Lower lobe of right lung (tissue), 2 donors: ENCODE measurements around the gene SMC1B. TPM values are rescaled to one million over a fixed set of nuclear protein-coding genes. Genes with fewer than 3 reads are reported as not detected.
A peak's percentile ranks its signal among the peaks of the same experiment; 100 is the strongest.

ENCODE experiments used
- ATAC-seq, 2 donors: fragments of 200-7000 bp; cut with Tn5 transposase; one replicate each; pipeline ENCODE4 v1.9.1; 2020 to 2022; ENCODE audit warnings: mild to moderate bottlenecking in 2 of 2, moderate library complexity in 2 of 2
- DNase-seq: peaks from one replicate; pipeline ENCODE4 v3.0.0-alpha.2; 2020
- H3K27ac ChIP-seq: fragments of 200-600 bp; one replicate; pipeline ENCODE4 v1.8.0; 2022
- H3K27me3 ChIP-seq: fragments of 200-600 bp; one replicate; pipeline ENCODE4 v1.8.0; 2022; ENCODE audit warnings: low read depth
- H3K36me3 ChIP-seq: fragments of 200-600 bp; one replicate; pipeline ENCODE4 v1.8.0; 2022; ENCODE audit warnings: mild to moderate bottlenecking
- H3K4me1 ChIP-seq: fragments of 200-600 bp; one replicate; pipeline ENCODE4 v1.8.0; 2022
- H3K4me3 ChIP-seq: fragments of 200-600 bp; one replicate; pipeline ENCODE4 v1.8.0; 2022; ENCODE audit warnings: mild to moderate bottlenecking
- H3K9me3 ChIP-seq: fragments of 200-600 bp; one replicate; pipeline ENCODE4 v1.8.0; 2022
- intact Hi-C: fragments of 100-400 bp; cut with DNase I; formaldehyde crosslinking; loops from one replicate; pipeline ENCODE4 v1.11.0; 2022
- long read RNA-seq: library from polyadenylated mRNA; unstranded; transcript quantifications from one replicate; pipeline ENCODE4 v2.0.0, GENCODE V29; 2021
- total RNA-seq: library from RNA; stranded (reverse); fragmentation: NEBNext Ultra II Directional; extraction: Animal tissue kit (Norgen Biotek cat#: 25700); gene quantifications from one replicate; pipeline ENCODE4 v1.2.1, GENCODE V29; 2021
- TF ChIP-seq, protein P1 (sequence below): fragments of 200-600 bp; IDR thresholded peaks from one replicate; pipeline ENCODE4 v1.8.0; 2022; ENCODE audit warnings: antibody characterized with exemption, mild to moderate bottlenecking
- donor health status: DM: no; HTN: yes; CAD: no; lungs with severe emphysema.

Gene SMC1B, protein sequence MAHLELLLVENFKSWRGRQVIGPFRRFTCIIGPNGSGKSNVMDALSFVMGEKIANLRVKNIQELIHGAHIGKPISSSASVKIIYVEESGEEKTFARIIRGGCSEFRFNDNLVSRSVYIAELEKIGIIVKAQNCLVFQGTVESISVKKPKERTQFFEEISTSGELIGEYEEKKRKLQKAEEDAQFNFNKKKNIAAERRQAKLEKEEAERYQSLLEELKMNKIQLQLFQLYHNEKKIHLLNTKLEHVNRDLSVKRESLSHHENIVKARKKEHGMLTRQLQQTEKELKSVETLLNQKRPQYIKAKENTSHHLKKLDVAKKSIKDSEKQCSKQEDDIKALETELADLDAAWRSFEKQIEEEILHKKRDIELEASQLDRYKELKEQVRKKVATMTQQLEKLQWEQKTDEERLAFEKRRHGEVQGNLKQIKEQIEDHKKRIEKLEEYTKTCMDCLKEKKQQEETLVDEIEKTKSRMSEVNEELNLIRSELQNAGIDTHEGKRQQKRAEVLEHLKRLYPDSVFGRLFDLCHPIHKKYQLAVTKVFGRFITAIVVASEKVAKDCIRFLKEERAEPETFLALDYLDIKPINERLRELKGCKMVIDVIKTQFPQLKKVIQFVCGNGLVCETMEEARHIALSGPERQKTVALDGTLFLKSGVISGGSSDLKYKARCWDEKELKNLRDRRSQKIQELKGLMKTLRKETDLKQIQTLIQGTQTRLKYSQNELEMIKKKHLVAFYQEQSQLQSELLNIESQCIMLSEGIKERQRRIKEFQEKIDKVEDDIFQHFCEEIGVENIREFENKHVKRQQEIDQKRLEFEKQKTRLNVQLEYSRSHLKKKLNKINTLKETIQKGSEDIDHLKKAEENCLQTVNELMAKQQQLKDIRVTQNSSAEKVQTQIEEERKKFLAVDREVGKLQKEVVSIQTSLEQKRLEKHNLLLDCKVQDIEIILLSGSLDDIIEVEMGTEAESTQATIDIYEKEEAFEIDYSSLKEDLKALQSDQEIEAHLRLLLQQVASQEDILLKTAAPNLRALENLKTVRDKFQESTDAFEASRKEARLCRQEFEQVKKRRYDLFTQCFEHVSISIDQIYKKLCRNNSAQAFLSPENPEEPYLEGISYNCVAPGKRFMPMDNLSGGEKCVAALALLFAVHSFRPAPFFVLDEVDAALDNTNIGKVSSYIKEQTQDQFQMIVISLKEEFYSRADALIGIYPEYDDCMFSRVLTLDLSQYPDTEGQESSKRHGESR
- not detected for total RNA-seq
- long read RNA-seq, partial matches to known transcripts = 0 of 3 reads
- long read RNA-seq, other reads (novel, unspliced or antisense) = 3 of 3 reads

DNA sequence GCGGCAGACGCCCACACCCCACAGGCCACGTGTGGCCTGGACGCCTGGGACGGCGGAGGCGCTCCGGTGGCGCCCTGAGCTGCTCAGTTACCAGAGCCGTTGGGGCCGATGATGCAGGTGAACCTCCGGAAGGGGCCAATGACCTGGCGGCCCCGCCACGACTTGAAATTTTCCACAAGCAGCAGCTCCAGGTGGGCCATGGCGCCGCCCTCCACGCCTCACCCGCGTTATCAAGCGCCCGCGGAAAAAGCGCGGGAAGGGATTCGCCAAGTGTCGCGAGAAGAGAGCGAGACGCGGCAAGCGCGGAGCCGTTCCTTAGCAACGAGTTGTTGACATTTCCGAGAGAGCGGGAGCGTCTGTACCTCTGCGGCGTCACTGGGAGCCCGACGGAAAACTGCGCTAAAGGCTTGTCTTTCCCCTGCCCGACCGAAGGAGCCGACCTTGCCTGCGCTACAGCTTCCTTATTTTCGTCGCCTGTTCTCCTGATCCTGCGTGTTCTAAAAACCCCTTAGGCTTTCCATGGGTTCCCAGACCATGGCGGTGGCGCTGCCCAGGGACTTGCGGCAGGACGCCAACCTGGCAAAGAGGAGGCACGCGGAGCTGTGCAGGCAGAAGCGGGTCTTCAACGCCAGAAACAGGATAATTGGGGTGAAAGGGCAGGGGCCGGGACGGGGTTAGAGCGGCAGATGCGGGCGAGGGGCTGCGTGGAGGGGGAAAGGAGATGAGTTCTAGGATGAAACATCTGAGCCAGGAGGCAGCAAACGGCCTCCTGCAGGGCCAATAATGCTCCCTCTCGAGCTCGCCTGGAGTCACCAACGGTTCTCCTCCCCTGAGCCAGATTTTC is at the start of gene SMC1B, which contains the start of gene RIBC2:
Gene SMC1B (minus strand): TSS at position 232 of the 844 bp plus-strand sequence. CDS start 32 bp downstream, at position 200.
Gene RIBC2 (plus strand): TSS at position 326 of the 844 bp plus-strand sequence. CDS start 194 bp downstream, at position 520.
- no peaks in the 10 kb centered on the region for H3K36me3 ChIP-seq
- no peaks in the 10 kb centered on the region for H3K9me3 ChIP-seq
- H3K4me3 ChIP-seq = peak within 1 kb of the TSS; percentile 61
- ATAC-seq (peak; percentile 93), DNase-seq (peak; percentile 85)
- intact Hi-C loops = no loop called here
- H3K4me1 ChIP-seq = peaks cover 13% of the 10 kb centered on the region
- no peaks in the 10 kb centered on the region for H3K27me3 ChIP-seq
- peak within 1 kb of the TSS; percentile 76 for H3K27ac ChIP-seq
- TF ChIP-seq, protein P1, sequence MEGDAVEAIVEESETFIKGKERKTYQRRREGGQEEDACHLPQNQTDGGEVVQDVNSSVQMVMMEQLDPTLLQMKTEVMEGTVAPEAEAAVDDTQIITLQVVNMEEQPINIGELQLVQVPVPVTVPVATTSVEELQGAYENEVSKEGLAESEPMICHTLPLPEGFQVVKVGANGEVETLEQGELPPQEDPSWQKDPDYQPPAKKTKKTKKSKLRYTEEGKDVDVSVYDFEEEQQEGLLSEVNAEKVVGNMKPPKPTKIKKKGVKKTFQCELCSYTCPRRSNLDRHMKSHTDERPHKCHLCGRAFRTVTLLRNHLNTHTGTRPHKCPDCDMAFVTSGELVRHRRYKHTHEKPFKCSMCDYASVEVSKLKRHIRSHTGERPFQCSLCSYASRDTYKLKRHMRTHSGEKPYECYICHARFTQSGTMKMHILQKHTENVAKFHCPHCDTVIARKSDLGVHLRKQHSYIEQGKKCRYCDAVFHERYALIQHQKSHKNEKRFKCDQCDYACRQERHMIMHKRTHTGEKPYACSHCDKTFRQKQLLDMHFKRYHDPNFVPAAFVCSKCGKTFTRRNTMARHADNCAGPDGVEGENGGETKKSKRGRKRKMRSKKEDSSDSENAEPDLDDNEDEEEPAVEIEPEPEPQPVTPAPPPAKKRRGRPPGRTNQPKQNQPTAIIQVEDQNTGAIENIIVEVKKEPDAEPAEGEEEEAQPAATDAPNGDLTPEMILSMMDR = no peak

DNA sequence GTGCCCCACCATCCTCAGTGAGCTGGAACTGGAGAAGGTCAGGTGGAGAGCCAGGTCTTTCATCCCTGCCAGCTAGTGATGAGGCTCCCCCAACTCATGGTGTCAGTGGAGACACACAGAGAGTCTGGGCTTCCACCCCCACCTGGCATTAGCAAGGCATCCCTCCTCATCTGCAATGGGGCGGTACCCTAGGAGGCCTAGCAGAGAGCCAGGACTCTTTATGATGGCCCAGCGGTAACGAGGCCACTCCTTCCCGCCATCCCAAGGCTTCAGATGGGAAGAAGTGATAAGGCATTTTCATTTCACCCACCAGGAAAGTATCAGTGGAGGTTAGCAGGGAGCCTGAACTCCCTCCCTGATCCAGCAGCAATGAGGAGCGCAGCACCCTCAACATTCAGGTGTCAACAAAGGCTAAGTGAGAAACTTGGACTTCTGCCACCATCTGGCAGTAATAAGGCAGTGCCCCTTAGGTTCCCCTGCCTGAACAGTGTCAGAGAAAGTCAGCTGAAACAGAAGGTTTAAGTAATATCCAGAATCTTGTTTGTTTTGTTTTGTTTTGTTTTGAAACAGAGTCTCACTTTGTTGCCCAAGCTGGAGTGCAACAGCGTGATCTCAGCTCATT is 48.7 kb upstream of the SMC1B start:
- no peak for ATAC-seq
- DNase-seq = no peak
- intact Hi-C loops = no loop called here

DNA sequence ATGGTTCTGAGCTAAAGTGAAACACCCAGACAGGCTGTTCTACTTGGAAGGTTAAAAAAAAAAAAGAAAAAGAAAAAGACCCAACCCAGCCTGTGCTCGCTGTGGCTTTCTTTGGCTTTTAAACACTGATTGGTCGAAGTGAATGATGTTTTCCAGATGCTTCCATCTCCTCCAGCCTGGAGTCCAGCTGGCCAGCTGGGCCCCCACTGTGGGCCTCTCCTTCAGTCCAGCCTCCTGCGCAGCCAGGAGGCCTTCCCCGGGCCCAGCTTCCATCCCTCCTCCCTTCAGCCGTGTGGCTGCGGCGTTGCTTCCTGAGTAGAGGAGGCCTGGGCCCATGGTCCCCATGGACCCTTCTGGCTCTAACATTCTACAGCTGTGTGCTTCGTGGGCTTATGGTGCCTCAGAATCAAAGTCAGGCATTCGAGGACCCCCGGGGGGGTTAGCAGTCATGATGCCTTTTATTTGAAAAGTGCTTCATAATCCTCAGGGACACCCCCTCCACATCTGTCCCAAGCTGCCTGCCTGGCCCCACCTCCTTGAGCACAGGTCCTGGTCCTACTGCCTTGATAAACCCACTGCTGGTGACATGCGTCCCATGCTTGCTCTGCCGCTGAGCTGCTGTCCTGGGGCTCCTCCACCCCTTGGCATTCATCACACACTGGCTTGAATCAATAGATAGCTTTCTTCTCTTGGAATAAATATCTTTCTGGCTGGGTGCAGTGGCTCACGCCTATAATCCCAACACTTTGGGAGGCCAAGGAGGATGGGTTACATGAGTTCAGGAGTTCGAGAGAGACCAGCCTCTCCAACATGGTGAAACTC is 47.1 kb upstream of the SMC1B start:
- ATAC-seq (peak; percentile 59 to 84), DNase-seq (no peak)
- H3K27me3 ChIP-seq = no peaks in the 10 kb centered on the region
- intact Hi-C loops = no loop called here
- no peak overlapping the region for H3K4me3 ChIP-seq
- no peaks in the 10 kb centered on the region for H3K4me1 ChIP-seq
- H3K27ac ChIP-seq = peak overlapping the region; percentile 26
- no peaks in the 10 kb centered on the region for H3K36me3 ChIP-seq
- no peaks in the 10 kb centered on the region for H3K9me3 ChIP-seq
- TF ChIP-seq, protein P1 = no peak

More for the DNA sequence above, 48.7 kb upstream of the SMC1B start:
- Histone ChIP-seq H3K27ac (no peak overlapping the region), H3K36me3 (no peaks in the 10 kb centered on the region), H3K27me3 (no peaks in the 10 kb centered on the region), H3K4me1 (no peaks in the 10 kb centered on the region), H3K4me3 (no peak overlapping the region), H3K9me3 (no peaks in the 10 kb centered on the region)
- TF ChIP-seq, protein P1 = no peak

DNA sequence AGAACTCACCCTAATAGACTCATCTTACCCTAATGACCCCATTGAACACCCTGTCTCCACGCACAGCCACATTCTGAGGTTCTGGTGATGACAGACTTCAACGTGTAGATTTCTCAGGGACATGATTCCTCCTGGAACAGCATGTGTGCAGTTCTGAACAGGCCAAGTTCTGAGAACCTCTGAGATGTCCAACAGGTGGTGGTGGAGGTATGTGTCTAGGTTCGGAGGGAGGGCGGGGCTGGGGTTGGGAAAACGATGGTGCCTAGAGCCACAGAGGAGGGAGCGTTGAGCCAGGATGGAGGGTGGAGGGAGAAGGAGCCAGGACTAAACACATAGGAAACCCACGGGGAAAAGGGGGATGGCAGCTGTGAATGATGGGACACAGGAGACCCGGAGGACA is 45.8 kb upstream of the SMC1B start:
- Histone ChIP-seq H3K4me3 (no peak overlapping the region), H3K36me3 (no peaks in the 10 kb centered on the region), H3K9me3 (no peaks in the 10 kb centered on the region), H3K27me3 (no peaks in the 10 kb centered on the region), H3K4me1 (no peaks in the 10 kb centered on the region), H3K27ac (peak overlapping the region; percentile 56)
- ATAC-seq (no peak), DNase-seq (no peak)
- intact Hi-C loops = no loop called here
- TF ChIP-seq, protein P1 = no peak
